Prostate gland (tissue), 2 donors: ENCODE data around the gene ABHD17A. TPM values are rescaled to one million over a fixed set of nuclear protein-coding genes. Genes with fewer than 3 reads are reported as not detected.
A peak's percentile ranks its signal among the peaks of the same experiment; 100 is the strongest.
"Not testable (repeated sequence)": the region's sequence is repeated elsewhere in the genome, so short reads cannot be mapped to it uniquely, and the experiment has no call there.

ENCODE experiments used
- DNase-seq: peaks from one replicate; pipeline ENCODE4 v3.0.0-alpha.2; 2019; ENCODE audit warnings: low spot score
- H3K27ac ChIP-seq, 2 donors: fragments of 200-600 bp; sonication (generic); 2 replicates each; pipeline ENCODE4 v1.5.1; 2017 to 2019
- H3K27me3 ChIP-seq: fragments of 200-600 bp; sonication (generic); replicated peaks from 2 replicates; pipeline ENCODE4 v1.5.1; 2019; ENCODE audit not compliant: insufficient read depth
- H3K36me3 ChIP-seq, 2 donors: fragments of 200-600 bp; sonication (generic); 1 replicate in 1 of 2; 2 replicates in 1 of 2; pipeline versions ENCODE4 v1.5.1 to v1.8.1; 2017 to 2019
- H3K4me1 ChIP-seq: fragments of 200-600 bp; sonication (generic); replicated peaks from 2 replicates; pipeline ENCODE4 v1.5.1; 2019
- H3K4me3 ChIP-seq, 2 donors: fragments of 200-600 bp; sonication (generic); 2 replicates each; pipeline ENCODE4 v1.5.1; 2017 to 2019
- H3K9me3 ChIP-seq: fragments of 200-600 bp; sonication (generic); 2 replicates; pipeline ENCODE4 v1.5.1; 2017
- POLR2A ChIP-seq: fragments of 450-650 bp; IDR thresholded peaks from one replicate; pipeline ENCODE4 v1.6.1; 2016; ENCODE audit warnings: antibody characterized with exemption, mild to moderate bottlenecking
- POLR2AphosphoS5 ChIP-seq: sonication (generic); formaldehyde crosslinking; IDR thresholded peaks from one replicate; pipeline ENCODE4 v1.6.1; 2017; ENCODE audit warnings: antibody characterized with exemption
- WGBS: methylation state at CpG from one replicate; pipeline ENCODE4 v1.1.5; 2018; 5-methylcytosine and 5-hydroxymethylcytosine counted together
- intact Hi-C: fragments of 100-400 bp; cut with DNase I; formaldehyde crosslinking; loops from one replicate; pipeline ENCODE4 v1.14.2; 2022
- total RNA-seq, 2 donors: library from RNA; depleted of rRNA; stranded (reverse); fragments of >200 nt; gene quantifications; one replicate each; pipeline ENCODE4 v1.1.0, GENCODE V29; 2016
- TF ChIP-seq, protein P1 (sequence below), 4 experiments: fragments of 200-600 bp in 2 of 4; fragments of 450-650 bp in 2 of 4; sonication (generic) in 2 of 4; IDR thresholded peaks; 1 replicate in 3 of 4; 2 replicates in 1 of 4; pipeline ENCODE4 v1.5.1; 2016 to 2019; ENCODE audit warnings: antibody characterized with exemption in 4 of 4, mild to moderate bottlenecking in 2 of 4, moderate library complexity in 2 of 4

ABHD17A gene
- total RNA-seq, 2 donors from 2014 or later, result 131 to 146 TPM

GRCh38 chr19:1888385-1888784 lies 3.1 kb upstream of the ABHD17A start:
- intact Hi-C loops, result no loop called here
- peaks cover 7% of the 10 kb centered on the region for H3K4me1 ChIP-seq
- H3K27ac ChIP-seq, result no peak overlapping the region
- WGBS, result 80% methylated on average over 5 of the region's 5 CpGs
- DNase-seq, result no peak
- TF ChIP-seq POLR2AphosphoS5 (no peak), POLR2A (no peak)
- TF ChIP-seq, protein P1, sequence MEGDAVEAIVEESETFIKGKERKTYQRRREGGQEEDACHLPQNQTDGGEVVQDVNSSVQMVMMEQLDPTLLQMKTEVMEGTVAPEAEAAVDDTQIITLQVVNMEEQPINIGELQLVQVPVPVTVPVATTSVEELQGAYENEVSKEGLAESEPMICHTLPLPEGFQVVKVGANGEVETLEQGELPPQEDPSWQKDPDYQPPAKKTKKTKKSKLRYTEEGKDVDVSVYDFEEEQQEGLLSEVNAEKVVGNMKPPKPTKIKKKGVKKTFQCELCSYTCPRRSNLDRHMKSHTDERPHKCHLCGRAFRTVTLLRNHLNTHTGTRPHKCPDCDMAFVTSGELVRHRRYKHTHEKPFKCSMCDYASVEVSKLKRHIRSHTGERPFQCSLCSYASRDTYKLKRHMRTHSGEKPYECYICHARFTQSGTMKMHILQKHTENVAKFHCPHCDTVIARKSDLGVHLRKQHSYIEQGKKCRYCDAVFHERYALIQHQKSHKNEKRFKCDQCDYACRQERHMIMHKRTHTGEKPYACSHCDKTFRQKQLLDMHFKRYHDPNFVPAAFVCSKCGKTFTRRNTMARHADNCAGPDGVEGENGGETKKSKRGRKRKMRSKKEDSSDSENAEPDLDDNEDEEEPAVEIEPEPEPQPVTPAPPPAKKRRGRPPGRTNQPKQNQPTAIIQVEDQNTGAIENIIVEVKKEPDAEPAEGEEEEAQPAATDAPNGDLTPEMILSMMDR (IDR thresholded peaks at IDR 0.05), result no peak
- no peaks in the 10 kb centered on the region for H3K9me3 ChIP-seq
- H3K27me3 ChIP-seq, result no peaks in the 10 kb centered on the region
- H3K4me3 ChIP-seq, result no peak overlapping the region
- no peaks in the 10 kb centered on the region for H3K36me3 ChIP-seq

DNA sequence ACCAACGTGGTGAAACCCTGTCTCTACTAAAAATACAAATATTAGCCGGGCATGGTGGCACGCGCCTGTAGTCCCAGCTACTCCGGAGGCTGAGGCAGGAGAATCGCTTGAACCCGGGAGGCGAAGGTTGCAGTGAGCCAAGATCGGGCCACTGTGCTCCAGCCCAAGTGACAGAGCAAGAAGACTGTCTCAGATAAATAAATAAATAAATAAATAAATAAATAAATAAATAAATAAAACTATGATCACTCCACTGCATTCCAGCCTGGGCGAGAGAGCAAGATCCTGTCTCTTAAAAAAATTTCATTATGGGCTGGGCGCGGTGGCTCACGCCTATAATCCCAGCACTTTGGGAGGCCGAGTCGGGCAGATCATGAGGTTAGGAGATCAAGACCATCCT lies 1.1 kb upstream of the ABHD17A start:
- H3K36me3 ChIP-seq, H3K27ac ChIP-seq, H3K9me3 ChIP-seq, DNase-seq, H3K27me3 ChIP-seq, H3K4me3 ChIP-seq, intact Hi-C loops: not testable (repeated sequence)
- H3K4me1 ChIP-seq, result peaks cover 17% of the 10 kb centered on the region
- WGBS, result 95% methylated on average over 15 of the region's 15 CpGs

DNA sequence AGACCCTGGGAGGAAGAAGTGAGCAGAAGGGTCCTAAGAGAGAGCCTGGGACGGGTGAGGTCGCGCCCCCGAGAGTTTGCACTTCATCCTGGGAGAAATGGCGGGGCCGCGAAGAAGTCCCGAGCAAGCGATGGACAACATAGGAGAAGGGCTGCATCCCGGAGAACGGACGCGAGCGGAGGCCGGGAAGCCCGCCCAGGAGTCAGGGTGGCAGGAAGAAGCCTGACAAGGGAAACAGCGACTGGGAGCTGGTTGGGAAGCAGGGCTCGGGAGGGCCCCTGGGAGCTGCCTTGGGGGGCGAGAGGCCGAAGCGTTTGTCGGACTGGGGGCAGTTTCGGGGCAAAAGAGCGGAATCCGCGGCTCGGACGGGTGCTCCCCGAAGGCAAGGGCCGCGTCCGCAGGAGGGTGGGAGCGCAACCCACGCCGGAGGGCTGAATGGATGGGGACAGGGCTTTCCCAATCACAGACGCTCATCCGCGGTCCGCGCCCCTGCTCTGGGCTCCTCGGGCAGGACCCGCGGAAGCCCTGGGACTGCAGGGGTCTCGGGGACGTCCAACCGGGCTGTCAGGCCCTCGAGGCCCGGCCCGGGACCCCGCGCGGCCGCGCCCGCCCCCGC lies 469 bp downstream of the ABHD17A start:
- Histone ChIP-seq H3K4me1 (peaks cover 17% of the 10 kb centered on the region), H3K9me3 (no peaks in the 10 kb centered on the region), H3K27ac (peak overlapping the region; percentile 67 to 80), H3K4me3 (peak overlapping the region; percentile 53 to 86), H3K27me3 (no peaks in the 10 kb centered on the region), H3K36me3 (no peaks in the 10 kb centered on the region)
- no peak for DNase-seq
- intact Hi-C loops, result no loop called here
- under 1% methylated on average over 56 of the region's 56 CpGs for WGBS
- TF ChIP-seq POLR2A (no peak), POLR2AphosphoS5 (no peak)
- TF ChIP-seq, protein P1 (IDR thresholded peaks at IDR 0.05), result no peak

GRCh38 chr19:1884291-1884718 lies 991 bp downstream of the ABHD17A start:
- TF ChIP-seq POLR2AphosphoS5 (no peak), POLR2A (no peak)
- TF ChIP-seq, protein P1 (IDR thresholded peaks at IDR 0.05), result no peak

GRCh38 chr19:1883784-1884183 lies 1.5 kb downstream of the ABHD17A start:
- 17% methylated on average over 8 of the region's 8 CpGs for WGBS
- no peaks in the 10 kb centered on the region for H3K36me3 ChIP-seq
- H3K4me3 ChIP-seq, result peak overlapping the region; percentile 53 to 86
- H3K27me3 ChIP-seq, result no peaks in the 10 kb centered on the region
- TF ChIP-seq, protein P1 (IDR thresholded peaks at IDR 0.05), result no peak
- TF ChIP-seq POLR2A (no peak), POLR2AphosphoS5 (no peak)
- H3K9me3 ChIP-seq, result no peaks in the 10 kb centered on the region
- H3K4me1 ChIP-seq, result peaks cover 17% of the 10 kb centered on the region
- H3K27ac ChIP-seq, result peak overlapping the region; percentile 67 to 80
- intact Hi-C loops, result no loop called here
- DNase-seq, result no peak

More at GRCh38 chr19:1884291-1884718, 991 bp downstream of the ABHD17A start:
- H3K27ac ChIP-seq, result peak overlapping the region; percentile 67 to 80
- no peaks in the 10 kb centered on the region for H3K27me3 ChIP-seq
- peak overlapping the region; percentile 53 to 86 for H3K4me3 ChIP-seq
- no peaks in the 10 kb centered on the region for H3K36me3 ChIP-seq
- no peak for DNase-seq
- 3% methylated on average over 11 of the region's 11 CpGs for WGBS
- intact Hi-C loops, result no loop called here
- H3K4me1 ChIP-seq, result peaks cover 17% of the 10 kb centered on the region
- no peaks in the 10 kb centered on the region for H3K9me3 ChIP-seq
